HUES6 (cell line): Measurements from ENCODE around the gene FALEC.
"Not testable (repeated sequence)": the region's sequence is repeated elsewhere in the genome, so short reads cannot be mapped to it uniquely, and the experiment has no call there.

Experiments
- H3K27ac ChIP-seq: 2 replicates; pipeline ENCODE4 v1.7.0; 2013; ENCODE audit warnings: low read depth, mild to moderate bottlenecking, low read length, inconsistent platforms
- H3K27me3 ChIP-seq: 2 replicates; pipeline ENCODE4 v1.6.1; 2013; ENCODE audit warnings: low read length; ENCODE audit not compliant: control insufficient read depth, insufficient read depth
- H3K36me3 ChIP-seq: 2 replicates; pipeline ENCODE4 v1.6.1; 2013; ENCODE audit warnings: low read length; ENCODE audit not compliant: control insufficient read depth, insufficient read depth
- H3K4me1 ChIP-seq: 2 replicates; pipeline ENCODE4 v1.6.1; 2013; ENCODE audit warnings: low read length; ENCODE audit not compliant: control insufficient read depth, insufficient read depth
- H3K4me3 ChIP-seq: 2 replicates; pipeline ENCODE4 v1.5.1; 2013; ENCODE audit warnings: low read depth, low read length
- H3K9ac ChIP-seq: one replicate; pipeline ENCODE4 v1.6.1; 2013; ENCODE audit warnings: mild to moderate bottlenecking, low read length
- H3K9me3 ChIP-seq: 2 replicates; pipeline ENCODE4 v1.6.1; 2013; ENCODE audit warnings: low read depth, low read length; ENCODE audit not compliant: control insufficient read depth, insufficient read depth

FALEC gene

DNA sequence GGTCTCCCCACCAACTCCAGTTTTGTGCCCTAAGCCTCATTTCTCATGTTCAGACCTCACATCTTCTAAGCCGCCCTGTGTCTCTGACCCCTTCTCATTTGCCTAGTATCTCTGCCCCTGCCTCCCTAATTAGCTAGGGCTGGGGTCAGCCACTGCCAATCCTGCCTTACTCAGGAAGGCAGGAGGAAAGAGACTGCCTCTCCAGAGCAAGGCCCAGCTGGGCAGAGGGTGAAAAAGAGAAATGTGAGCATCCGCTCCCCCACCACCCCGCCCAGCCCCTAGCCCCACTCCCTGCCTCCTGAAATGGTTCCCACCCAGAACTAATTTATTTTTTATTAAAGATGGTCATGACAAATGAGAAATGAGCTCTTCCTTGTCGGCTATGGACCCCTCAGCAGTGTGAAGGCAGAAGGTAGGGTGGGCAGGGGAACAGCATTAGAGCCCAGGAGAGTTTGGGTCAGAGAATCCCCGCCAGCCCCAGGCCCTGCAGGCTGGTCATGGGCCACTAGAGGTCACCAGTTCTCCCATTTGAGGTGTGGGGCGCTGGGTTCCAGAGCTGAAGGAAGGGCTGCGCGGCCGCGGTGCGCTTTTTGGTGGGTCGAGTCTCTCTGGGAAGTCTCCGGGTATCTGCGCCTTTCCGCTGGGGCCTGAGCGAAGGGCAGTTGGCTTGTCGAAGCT is 45.2 kb downstream of the FALEC start:
- Histone ChIP-seq H3K36me3 (peaks cover under 1% of the 10 kb centered on the region), H3K9me3 (no peaks in the 10 kb centered on the region), H3K27me3 (no peaks in the 10 kb centered on the region), H3K4me3 (peak overlapping the region; percentile 81), H3K4me1 (peaks cover 34% of the 10 kb centered on the region), H3K27ac (peak overlapping the region; percentile 97), H3K9ac (peak overlapping the region; percentile 97)

DNA sequence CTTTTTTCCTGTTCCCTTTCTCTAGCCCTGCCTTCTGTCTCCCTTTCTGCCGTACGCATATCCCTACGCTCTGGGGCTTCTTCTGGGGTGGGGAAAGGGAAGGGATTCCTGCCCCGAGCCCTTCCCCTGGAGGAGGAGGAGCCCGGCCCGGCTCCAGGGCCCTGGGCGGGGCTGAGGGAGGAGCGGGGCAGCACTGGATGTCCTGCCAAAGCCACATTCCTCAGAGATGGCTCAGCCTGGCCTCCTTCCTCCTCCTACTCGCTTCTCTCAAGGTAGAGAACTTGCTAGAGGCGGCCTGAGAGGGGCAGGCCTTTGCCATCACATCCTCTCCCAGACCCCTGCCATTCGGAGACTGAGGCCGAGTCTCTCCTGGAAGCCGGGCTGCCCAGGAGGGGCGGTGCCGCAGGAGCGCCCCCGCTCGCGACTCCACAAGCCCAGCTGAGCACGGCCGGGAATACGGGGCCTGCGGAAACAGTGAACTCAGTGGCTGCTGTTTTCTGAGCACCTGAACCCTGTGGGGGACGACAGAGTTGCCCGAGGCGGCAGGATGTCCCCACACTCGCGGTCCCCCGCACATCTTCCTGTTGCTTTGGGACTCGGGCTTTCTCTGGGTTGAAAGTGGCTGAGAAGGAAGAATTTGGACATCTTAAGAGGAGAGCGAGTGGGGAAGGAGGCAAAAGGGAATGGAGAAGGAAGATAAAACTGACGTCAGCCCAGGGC is 45.9 kb downstream of the FALEC start:
- Histone ChIP-seq H3K27ac (peak overlapping the region; percentile 97), H3K9me3 (no peaks in the 10 kb centered on the region), H3K27me3 (no peaks in the 10 kb centered on the region), H3K9ac (peak overlapping the region; percentile 97), H3K4me1 (peaks cover 31% of the 10 kb centered on the region), H3K4me3 (peak overlapping the region; percentile 81), H3K36me3 (no peaks in the 10 kb centered on the region)

DNA sequence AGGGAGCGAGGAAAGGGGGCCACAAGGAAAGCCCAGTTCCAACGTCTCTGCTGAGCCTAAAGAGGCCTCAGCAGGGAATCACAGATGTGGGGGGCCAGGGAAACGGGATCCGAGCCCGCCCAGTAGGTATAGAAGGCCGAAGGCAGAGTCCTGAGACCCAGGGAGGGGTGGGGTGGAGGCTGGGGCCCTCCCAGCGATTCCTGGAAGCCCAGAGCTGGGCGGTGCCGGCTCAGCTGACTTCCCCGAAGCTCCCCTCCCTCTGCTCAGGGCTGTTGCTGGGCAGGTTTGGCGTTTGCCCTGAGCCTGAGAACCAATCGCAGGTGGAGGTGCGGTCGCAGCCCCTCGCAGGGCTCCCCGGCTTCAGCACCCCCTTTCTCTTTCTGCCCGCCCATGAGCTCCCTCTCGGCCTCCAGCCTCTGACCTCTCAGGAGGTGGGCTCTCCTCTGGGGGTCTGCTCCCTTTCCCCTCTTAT is 46.5 kb downstream of the FALEC start:
- H3K4me1 ChIP-seq = peaks cover 34% of the 10 kb centered on the region
- H3K9ac ChIP-seq = peak overlapping the region; percentile 97
- no peaks in the 10 kb centered on the region for H3K9me3 ChIP-seq
- H3K27me3 ChIP-seq = no peaks in the 10 kb centered on the region
- peak overlapping the region; percentile 81 for H3K4me3 ChIP-seq
- H3K27ac ChIP-seq = peak overlapping the region; percentile 97
- no peaks in the 10 kb centered on the region for H3K36me3 ChIP-seq

DNA sequence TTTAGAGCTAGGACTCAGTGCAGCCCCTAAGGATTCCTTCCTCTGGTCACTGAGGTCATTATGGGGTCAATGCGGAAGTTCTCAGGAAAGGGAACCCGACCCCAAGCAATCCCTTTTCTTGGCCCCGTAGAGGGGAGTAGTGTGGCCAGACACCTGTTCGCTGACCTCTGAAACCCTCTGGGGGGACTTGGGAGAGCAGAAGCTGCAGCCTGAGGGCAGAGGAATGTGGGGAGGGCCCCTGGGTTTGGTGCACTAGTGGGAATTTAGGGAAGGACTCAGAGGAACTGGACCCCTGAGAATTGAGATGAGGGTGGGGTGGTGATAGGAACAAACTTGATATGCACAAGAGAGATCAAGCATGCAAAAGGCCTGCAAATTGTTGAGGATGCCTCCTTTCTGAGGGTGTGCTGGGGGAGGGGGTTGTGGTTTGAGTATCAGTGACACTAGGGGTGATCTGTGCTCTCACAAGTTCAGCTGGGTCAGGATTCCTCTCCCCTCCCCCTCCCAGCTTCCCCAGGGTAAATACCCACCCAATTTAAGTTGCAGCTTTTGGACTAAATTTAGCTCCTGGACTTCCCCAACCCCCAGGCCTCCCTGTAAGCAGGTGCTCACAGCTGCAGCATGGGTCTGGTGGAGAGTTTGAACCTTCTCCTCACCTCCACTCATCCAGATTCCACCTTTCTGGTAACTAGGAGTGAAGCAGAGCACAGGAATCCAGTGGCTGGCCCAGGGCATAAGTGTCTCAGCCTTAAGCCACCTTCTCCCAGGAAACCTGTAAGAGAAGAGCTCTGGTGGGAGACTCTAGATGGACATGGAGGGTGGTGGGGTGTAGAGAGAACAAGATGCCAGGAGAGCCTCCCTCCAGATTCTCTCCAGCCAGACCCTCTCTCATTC is 47.1 kb downstream of the FALEC start:
- Histone ChIP-seq H3K36me3 (no peaks in the 10 kb centered on the region), H3K9me3 (no peaks in the 10 kb centered on the region), H3K27ac (peak overlapping the region; percentile 97), H3K4me3 (peak overlapping the region; percentile 81), H3K9ac (peak overlapping the region; percentile 97), H3K4me1 (peaks cover 40% of the 10 kb centered on the region), H3K27me3 (no peaks in the 10 kb centered on the region)

DNA sequence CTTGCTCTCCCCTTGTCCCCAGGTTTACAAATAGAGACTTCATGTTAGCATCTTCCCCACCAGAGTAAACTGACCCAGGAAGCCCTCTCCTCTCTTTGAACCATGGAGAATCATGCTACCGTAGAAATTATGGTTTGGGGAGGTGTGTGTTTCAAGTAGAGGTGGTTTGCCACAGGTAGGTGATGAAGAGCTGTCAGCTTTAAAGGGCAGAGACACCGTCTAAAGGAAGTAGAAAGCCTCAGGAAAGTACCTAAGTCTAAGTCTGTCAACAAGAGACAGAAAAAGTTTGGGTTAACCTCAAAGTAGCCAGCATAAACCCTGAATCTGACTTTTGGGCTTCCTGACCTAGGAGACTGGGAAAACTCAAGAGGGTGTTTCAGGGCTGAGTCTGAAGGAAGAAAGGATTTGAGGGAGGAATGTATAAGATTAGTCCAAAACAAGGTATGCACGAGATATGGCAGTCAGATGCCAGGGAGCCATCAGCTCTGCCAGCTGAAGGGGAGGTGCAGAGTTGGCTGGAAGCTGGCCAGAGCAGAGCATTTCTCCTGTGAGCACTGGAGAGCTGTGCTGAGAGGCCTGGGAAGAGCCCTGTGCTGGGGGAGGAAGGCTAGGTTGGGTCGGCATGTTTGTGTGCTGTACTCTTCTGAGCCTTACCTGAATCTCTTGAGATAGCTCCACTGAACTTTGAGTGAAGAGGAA is 47.9 kb downstream of the FALEC start:
- H3K27me3 ChIP-seq = no peaks in the 10 kb centered on the region
- peaks cover 47% of the 10 kb centered on the region for H3K4me1 ChIP-seq
- H3K4me3 ChIP-seq = no peak overlapping the region
- H3K9me3 ChIP-seq = no peaks in the 10 kb centered on the region
- no peaks in the 10 kb centered on the region for H3K36me3 ChIP-seq
- 0 out of 2 replicates have a peak overlapping the region, but pooled peaks have one; percentile 21 for H3K27ac ChIP-seq
- H3K9ac ChIP-seq = peak overlapping the region; percentile 29

DNA sequence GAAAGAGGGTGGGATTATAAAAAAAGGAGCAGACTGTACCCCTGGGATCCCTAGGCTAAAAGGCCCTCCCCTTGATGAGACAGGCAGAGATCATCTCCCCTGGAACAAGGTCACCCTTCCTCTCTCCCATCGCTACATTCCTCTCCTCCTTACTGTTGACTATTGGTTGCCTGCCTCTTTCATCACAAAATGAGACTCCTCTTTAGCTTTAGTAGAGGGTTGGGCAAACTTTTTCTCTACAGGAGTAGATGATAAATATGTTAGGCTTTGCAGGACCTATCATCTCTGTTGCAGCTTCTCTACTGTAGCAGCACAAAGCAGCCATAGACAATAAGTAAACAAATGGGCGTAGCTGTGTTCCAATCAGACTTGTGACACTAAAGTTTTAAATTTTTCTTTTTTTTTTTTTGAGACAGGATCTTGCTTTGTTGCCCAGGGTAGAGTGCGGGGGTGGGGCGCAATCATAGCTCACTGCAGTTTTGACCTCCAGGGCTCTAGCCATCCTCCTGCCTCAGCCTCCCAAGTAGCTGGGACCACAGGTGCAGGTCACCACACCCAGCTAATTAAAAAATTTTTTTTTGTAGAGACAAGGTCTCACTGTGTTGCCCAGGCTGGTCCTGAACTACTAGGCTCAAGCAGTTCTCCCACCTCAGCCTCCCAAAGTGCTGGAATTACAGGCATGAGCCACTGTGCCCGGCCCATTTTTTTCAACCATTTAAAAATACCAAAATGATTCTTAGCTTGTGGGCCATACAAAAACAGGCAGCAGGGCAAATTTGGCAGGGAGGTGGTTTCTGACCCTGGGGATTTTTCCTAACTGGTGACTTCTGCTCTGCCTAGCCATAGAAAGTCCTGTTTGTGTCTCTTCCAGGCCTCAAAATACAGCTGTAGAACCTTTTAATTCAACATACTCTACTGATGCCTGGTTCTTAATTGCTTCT is 48.8 kb downstream of the FALEC start:
- H3K9ac ChIP-seq = no peak overlapping the region
- no peaks in the 10 kb centered on the region for H3K36me3 ChIP-seq
- H3K4me3 ChIP-seq = no peak overlapping the region
- H3K27me3 ChIP-seq = no peaks in the 10 kb centered on the region
- peaks cover 54% of the 10 kb centered on the region for H3K4me1 ChIP-seq
- no peak overlapping the region for H3K27ac ChIP-seq
- H3K9me3 ChIP-seq = no peaks in the 10 kb centered on the region

DNA sequence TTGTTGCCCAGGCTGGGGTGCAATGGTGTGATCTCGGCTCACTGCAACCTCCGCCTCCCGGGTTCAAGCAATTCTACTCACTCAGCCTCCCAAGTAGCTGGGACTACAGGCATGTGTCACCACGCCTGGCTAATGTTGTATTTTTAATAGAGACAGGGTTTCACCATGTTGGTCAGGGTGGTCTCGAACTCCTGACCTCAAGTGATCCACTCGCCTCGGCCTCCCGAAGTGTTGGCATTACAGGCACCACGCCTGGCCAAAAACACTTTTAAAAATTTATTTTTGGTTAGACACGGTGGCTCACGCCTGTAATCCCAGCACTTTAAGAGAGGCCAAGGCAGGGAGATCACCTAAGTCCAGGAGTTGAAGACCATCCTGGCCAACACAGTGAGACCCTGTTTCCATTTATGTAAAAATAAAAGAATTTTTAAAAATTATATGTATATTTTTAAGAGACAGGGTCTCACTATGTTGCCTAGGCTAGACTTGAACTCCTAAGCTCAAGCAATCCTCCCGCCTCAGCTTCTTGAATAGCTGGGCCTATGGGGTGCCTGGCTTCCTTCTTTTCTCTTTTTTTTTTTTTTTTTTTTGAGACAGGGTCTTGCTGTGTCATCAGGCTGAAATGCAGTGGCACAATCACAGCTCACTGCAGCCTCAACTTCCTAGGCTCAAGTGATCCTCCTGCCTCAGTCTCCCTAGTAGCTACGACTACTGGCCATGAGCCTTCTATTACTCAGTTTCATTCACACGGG is 49.9 kb downstream of the FALEC start:
- not testable (repeated sequence) for H3K9ac ChIP-seq, H3K27ac ChIP-seq, H3K27me3 ChIP-seq, H3K36me3 ChIP-seq, H3K4me3 ChIP-seq, H3K9me3 ChIP-seq
- H3K4me1 ChIP-seq = peaks cover 57% of the 10 kb centered on the region

DNA sequence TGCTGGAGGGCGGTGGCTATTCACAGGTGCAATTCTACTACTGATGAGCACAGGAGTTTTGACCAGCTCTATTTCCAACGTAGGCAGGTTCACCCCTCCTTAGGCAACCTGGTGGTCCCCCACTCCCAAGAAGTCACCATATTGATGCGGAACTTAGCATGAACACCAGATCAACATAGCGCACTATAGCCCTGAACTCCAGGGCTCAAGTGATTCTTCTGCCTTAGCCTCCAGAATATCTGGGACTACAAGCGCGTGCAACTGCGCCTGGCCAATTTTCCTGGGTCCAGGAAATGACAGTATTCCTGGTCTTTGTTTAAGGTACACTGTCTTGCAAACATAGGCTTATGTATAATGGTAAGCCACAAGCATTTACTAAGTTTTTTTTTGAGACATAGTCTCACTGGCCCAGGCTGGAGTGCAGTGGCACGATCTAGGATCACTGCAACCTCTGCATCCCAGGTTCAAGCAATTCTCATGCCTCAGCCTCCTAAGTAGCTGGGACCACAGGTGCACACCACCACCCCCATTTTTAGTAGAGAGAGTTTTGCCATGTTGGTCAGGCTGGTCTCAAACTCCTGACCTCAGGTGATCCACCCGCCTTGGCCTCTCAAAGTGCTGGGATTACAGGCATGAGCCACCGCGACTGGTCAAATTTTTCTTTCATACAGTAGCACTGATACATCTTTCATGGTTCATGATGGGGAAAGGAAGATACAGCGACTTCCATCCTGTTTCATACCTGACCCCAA is 51.2 kb downstream of the FALEC start:
- peaks cover 55% of the 10 kb centered on the region for H3K4me1 ChIP-seq
- peak overlapping the region; percentile 43 for H3K4me3 ChIP-seq
- no peaks in the 10 kb centered on the region for H3K9me3 ChIP-seq
- peak overlapping the region; percentile 84 for H3K9ac ChIP-seq
- peaks cover 8% of the 10 kb centered on the region for H3K36me3 ChIP-seq
- H3K27ac ChIP-seq = peak overlapping the region; percentile 89
- H3K27me3 ChIP-seq = no peaks in the 10 kb centered on the region

DNA sequence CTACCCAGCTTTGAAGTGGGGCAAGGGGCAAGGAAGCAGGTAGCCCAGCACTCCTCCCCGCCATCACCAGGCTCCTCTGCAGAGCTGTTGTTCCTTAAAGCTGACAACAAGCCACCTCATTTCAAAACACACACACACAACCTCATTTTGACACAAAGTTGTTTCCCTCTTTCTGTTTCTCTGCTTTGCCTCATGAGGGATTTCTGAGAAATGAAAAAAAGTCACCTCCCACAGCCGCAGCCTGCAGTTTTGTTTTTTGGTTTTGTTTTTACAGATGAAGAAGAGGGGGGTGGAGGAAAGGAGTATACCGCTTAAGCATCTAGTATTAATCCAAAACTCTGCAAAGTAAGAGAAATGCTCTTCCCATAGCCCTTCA is 51.8 kb downstream of the FALEC start:
- peaks cover 53% of the 10 kb centered on the region for H3K4me1 ChIP-seq
- H3K9ac ChIP-seq = peak overlapping the region; percentile 84
- no peaks in the 10 kb centered on the region for H3K27me3 ChIP-seq
- peak overlapping the region; percentile 43 for H3K4me3 ChIP-seq
- H3K9me3 ChIP-seq = no peaks in the 10 kb centered on the region
- H3K36me3 ChIP-seq = peaks cover 9% of the 10 kb centered on the region
- H3K27ac ChIP-seq = peak overlapping the region; percentile 89
